Neural cell (in vitro differentiated cells): ENCODE results near the gene DNMT3B. TPM values are rescaled to one million over a fixed set of nuclear protein-coding genes. Genes with fewer than 3 reads are reported as not detected.

Source experiments
- H2AFZ ChIP-seq: fragments of 200-600, 300-800 bp; sonication (generic), shearing (Covaris generic); 2 replicates; pipeline ENCODE4 v1.6.0; 2014; ENCODE audit warnings: low read depth, mild to moderate bottlenecking, antibody characterized with exemption, low read length, moderate library complexity
- H3F3A ChIP-seq: fragments of 200-600 bp; shearing (Covaris generic); 2 replicates; pipeline ENCODE4 v1.6.1; 2016; ENCODE audit warnings: mild to moderate bottlenecking, moderate library complexity, mixed read lengths, antibody characterized with exemption, low read length; ENCODE audit not compliant: insufficient read depth, poor library complexity, severe bottlenecking
- H3K27ac ChIP-seq: fragments of 200-600, 300-800 bp; sonication (generic), shearing (Covaris generic); 2 replicates; pipeline ENCODE4 v1.5.1; 2014; ENCODE audit warnings: mild to moderate bottlenecking, low read length, moderate library complexity
- H3K27me3 ChIP-seq: fragments of 300-800, 200-600 bp; sonication (generic), shearing (Covaris generic); 2 replicates; pipeline ENCODE4 v1.6.0; 2014; ENCODE audit warnings: mild to moderate bottlenecking, low read depth, low read length, moderate library complexity; ENCODE audit not compliant: insufficient read depth
- H3K36me3 ChIP-seq: fragments of 300-800, 200-600 bp; sonication (generic), shearing (Covaris generic); 2 replicates; pipeline ENCODE4 v1.5.1; 2014; ENCODE audit warnings: mild to moderate bottlenecking, antibody characterized with exemption, low read length, moderate library complexity; ENCODE audit not compliant: insufficient read depth
- H3K4me2 ChIP-seq: fragments of 300-800, 200-600 bp; sonication (generic), shearing (Covaris generic); 2 replicates; pipeline ENCODE4 v1.6.0; 2014; ENCODE audit warnings: mild to moderate bottlenecking, low read length
- H3K4me3 ChIP-seq: fragments of 300-800, 200-600 bp; sonication (generic), shearing (Covaris generic); 2 replicates; pipeline ENCODE4 v1.5.1; 2014; ENCODE audit warnings: mild to moderate bottlenecking, low read length, moderate library complexity
- H3K79me2 ChIP-seq: fragments of 200-600 bp; shearing (Covaris generic); replicated peaks from 2 replicates; pipeline ENCODE4 v1.6.0; 2014; ENCODE audit warnings: mild to moderate bottlenecking, low read length, moderate library complexity; ENCODE audit not compliant: insufficient read depth
- H3K9ac ChIP-seq: fragments of 300-800, 200-600 bp; sonication (generic), shearing (Covaris generic); 2 replicates; pipeline ENCODE4 v1.6.1; 2016; ENCODE audit warnings: mild to moderate bottlenecking, low read length, mixed read lengths
- H3K9me2 ChIP-seq: fragments of 200-600 bp; shearing (Covaris generic); 2 replicates; pipeline ENCODE4 v1.6.1; 2016; ENCODE audit warnings: mild to moderate bottlenecking, low read length, mixed read lengths; ENCODE audit not compliant: insufficient read depth
- H3K9me3 ChIP-seq: fragments of 200-600, 300-800 bp; sonication (generic), shearing (Covaris generic); 2 replicates; pipeline ENCODE4 v1.6.1; 2016; ENCODE audit warnings: mild to moderate bottlenecking, mixed run types, low read length, moderate library complexity, mixed read lengths
- H4K20me1 ChIP-seq: fragments of 200-600 bp; shearing (Covaris generic); 2 replicates; pipeline ENCODE4 v1.6.1; 2016; ENCODE audit warnings: mild to moderate bottlenecking, mixed run types; ENCODE audit not compliant: insufficient read depth
- EP300 ChIP-seq: fragments of 450-650 bp; conservative IDR thresholded peaks from 2 replicates; pipeline ENCODE4 v1.6.1; 2014; ENCODE audit warnings: antibody characterized with exemption, mild to moderate bottlenecking, moderate library complexity; ENCODE audit not compliant: poor library complexity, severe bottlenecking
- EZH2 ChIP-seq: fragments of 200-600, 300-800 bp; shearing (Covaris generic), sonication (generic); IDR thresholded peaks from 2 replicates; pipeline ENCODE4 v1.6.1; 2014; ENCODE audit warnings: antibody characterized with exemption, low read length, borderline replicate concordance, mild to moderate bottlenecking; ENCODE audit not compliant: insufficient read depth, poor library complexity, severe bottlenecking
- MXI1 ChIP-seq: fragments of 450-650 bp; conservative IDR thresholded peaks from 2 replicates; pipeline ENCODE4 v1.6.1; 2014; ENCODE audit warnings: antibody characterized with exemption, mild to moderate bottlenecking; ENCODE audit not compliant: poor library complexity, severe bottlenecking
- POLR2AphosphoS5 ChIP-seq: IDR thresholded peaks from 2 replicates; pipeline ENCODE4 v1.6.1; 2012
- RAD21 ChIP-seq: fragments of 450-650 bp; conservative IDR thresholded peaks from 2 replicates; pipeline ENCODE4 v1.6.1; 2014; ENCODE audit warnings: antibody characterized with exemption, mild to moderate bottlenecking, moderate library complexity
- SMC3 ChIP-seq: fragments of 450-650 bp; conservative IDR thresholded peaks from 2 replicates; pipeline ENCODE4 v1.6.1; 2014; ENCODE audit warnings: antibody characterized with exemption, mild to moderate bottlenecking, moderate library complexity; ENCODE audit not compliant: poor library complexity
- TAF1 ChIP-seq: IDR thresholded peaks from 2 replicates; pipeline ENCODE4 v1.6.1; 2012; ENCODE audit warnings: low read depth
- polyA plus RNA-seq: library from polyadenylated mRNA; depleted of rRNA; stranded (reverse); fragments of >200 nt; gene quantifications from 2 replicates; pipeline ENCODE4 v1.2.3, GENCODE V29; 2014
- TF ChIP-seq, protein P1 (sequence below): fragments of 450-650 bp; IDR thresholded peaks from 2 replicates; pipeline ENCODE4 v1.5.1; 2014; ENCODE audit warnings: antibody characterized with exemption, mild to moderate bottlenecking, moderate library complexity; ENCODE audit not compliant: poor library complexity, severe bottlenecking
- TF ChIP-seq, protein P2 (sequence below): IDR thresholded peaks from 2 replicates; pipeline ENCODE4 v1.6.1; 2012; ENCODE audit warnings: borderline replicate concordance

DNMT3B gene
- polyA plus RNA-seq, 1 donor from 2014 or later: 8.7 TPM

DNA sequence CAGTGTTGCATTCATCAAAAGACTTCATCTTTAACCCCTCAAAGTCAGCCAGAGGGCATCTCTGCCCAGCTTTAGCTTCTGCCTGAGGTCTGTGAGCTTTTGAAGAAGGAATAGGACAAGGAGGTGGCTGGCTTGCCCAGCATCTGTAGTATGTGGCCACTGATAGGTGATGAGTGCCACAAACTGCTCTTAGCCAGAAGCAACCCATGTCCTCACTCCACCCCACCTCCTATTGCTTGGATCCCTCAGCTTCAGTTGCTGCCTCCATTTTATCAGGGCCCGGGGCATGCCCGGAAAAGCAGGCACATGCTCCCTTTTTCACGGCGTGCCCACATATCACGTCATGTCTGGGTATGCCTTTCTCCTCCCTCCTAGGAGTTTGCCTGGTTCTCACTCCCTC, 84.7 kb downstream of the DNMT3B start:
- no peaks in the 10 kb centered on the region for H3K9me2 ChIP-seq
- H4K20me1 ChIP-seq: peaks cover 3% of the 10 kb centered on the region
- peaks cover 12% of the 10 kb centered on the region for H3K79me2 ChIP-seq
- H2AFZ ChIP-seq: no peak overlapping the region
- H3K27ac ChIP-seq: no peak overlapping the region
- H3K9me3 ChIP-seq: no peaks in the 10 kb centered on the region
- H3K4me2 ChIP-seq: no peak overlapping the region
- TF ChIP-seq, protein P1, sequence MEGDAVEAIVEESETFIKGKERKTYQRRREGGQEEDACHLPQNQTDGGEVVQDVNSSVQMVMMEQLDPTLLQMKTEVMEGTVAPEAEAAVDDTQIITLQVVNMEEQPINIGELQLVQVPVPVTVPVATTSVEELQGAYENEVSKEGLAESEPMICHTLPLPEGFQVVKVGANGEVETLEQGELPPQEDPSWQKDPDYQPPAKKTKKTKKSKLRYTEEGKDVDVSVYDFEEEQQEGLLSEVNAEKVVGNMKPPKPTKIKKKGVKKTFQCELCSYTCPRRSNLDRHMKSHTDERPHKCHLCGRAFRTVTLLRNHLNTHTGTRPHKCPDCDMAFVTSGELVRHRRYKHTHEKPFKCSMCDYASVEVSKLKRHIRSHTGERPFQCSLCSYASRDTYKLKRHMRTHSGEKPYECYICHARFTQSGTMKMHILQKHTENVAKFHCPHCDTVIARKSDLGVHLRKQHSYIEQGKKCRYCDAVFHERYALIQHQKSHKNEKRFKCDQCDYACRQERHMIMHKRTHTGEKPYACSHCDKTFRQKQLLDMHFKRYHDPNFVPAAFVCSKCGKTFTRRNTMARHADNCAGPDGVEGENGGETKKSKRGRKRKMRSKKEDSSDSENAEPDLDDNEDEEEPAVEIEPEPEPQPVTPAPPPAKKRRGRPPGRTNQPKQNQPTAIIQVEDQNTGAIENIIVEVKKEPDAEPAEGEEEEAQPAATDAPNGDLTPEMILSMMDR: no peak
- TF ChIP-seq EP300 (no peak), MXI1 (no peak), RAD21 (no peak), POLR2AphosphoS5 (no peak), SMC3 (no peak), TAF1 (no peak), EZH2 (no peak)
- TF ChIP-seq, protein P2, sequence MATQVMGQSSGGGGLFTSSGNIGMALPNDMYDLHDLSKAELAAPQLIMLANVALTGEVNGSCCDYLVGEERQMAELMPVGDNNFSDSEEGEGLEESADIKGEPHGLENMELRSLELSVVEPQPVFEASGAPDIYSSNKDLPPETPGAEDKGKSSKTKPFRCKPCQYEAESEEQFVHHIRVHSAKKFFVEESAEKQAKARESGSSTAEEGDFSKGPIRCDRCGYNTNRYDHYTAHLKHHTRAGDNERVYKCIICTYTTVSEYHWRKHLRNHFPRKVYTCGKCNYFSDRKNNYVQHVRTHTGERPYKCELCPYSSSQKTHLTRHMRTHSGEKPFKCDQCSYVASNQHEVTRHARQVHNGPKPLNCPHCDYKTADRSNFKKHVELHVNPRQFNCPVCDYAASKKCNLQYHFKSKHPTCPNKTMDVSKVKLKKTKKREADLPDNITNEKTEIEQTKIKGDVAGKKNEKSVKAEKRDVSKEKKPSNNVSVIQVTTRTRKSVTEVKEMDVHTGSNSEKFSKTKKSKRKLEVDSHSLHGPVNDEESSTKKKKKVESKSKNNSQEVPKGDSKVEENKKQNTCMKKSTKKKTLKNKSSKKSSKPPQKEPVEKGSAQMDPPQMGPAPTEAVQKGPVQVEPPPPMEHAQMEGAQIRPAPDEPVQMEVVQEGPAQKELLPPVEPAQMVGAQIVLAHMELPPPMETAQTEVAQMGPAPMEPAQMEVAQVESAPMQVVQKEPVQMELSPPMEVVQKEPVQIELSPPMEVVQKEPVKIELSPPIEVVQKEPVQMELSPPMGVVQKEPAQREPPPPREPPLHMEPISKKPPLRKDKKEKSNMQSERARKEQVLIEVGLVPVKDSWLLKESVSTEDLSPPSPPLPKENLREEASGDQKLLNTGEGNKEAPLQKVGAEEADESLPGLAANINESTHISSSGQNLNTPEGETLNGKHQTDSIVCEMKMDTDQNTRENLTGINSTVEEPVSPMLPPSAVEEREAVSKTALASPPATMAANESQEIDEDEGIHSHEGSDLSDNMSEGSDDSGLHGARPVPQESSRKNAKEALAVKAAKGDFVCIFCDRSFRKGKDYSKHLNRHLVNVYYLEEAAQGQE: no peak
- no peak overlapping the region for H3K9ac ChIP-seq
- no peak overlapping the region for H3K4me3 ChIP-seq
- no peaks in the 10 kb centered on the region for H3K27me3 ChIP-seq
- H3K36me3 ChIP-seq: peaks cover under 1% of the 10 kb centered on the region
- H3F3A ChIP-seq: no peaks in the 10 kb centered on the region

GRCh38 chr20:32847964-32848363, 85.8 kb downstream of the DNMT3B start:
- no peak overlapping the region for H3K9ac ChIP-seq
- H3K27ac ChIP-seq: no peak overlapping the region
- no peaks in the 10 kb centered on the region for H3K27me3 ChIP-seq
- H3K4me3 ChIP-seq: no peak overlapping the region
- peaks cover 9% of the 10 kb centered on the region for H3K36me3 ChIP-seq
- H3K4me2 ChIP-seq: no peak overlapping the region
- no peaks in the 10 kb centered on the region for H3F3A ChIP-seq
- no peak overlapping the region for H2AFZ ChIP-seq
- no peak for TF ChIP-seq TAF1
- TF ChIP-seq, protein P2: no peak
- TF ChIP-seq MXI1: no peak
- TF ChIP-seq RAD21: no peak
- no peak for TF ChIP-seq POLR2AphosphoS5
- TF ChIP-seq EP300: no peak
- TF ChIP-seq SMC3: no peak
- TF ChIP-seq, protein P1: no peak
- TF ChIP-seq EZH2: no peak
- no peaks in the 10 kb centered on the region for H3K9me3 ChIP-seq
- peaks cover 3% of the 10 kb centered on the region for H4K20me1 ChIP-seq
- H3K79me2 ChIP-seq: peaks cover 7% of the 10 kb centered on the region
- H3K9me2 ChIP-seq: no peaks in the 10 kb centered on the region
